Tibial nerve (tissue), 4 donors: Measurements from ENCODE around the gene PACSIN1.

Experiments used
- CTCF ChIP-seq, 5 experiments: fragments of 200-600 bp in 3 of 5; fragments of 450-650 bp in 2 of 5; sonication (generic) in 3 of 5; IDR thresholded peaks; one replicate each; pipeline ENCODE4 v1.5.1; 2016 to 2019; ENCODE audit warnings: antibody characterized with exemption in 5 of 5, mild to moderate bottlenecking in 3 of 5, moderate library complexity in 2 of 5
- EP300 ChIP-seq, 2 donors: sonication (generic); formaldehyde crosslinking; IDR thresholded peaks; one replicate each; pipeline ENCODE4 v1.6.1; 2017; ENCODE audit warnings: antibody characterized with exemption in 2 of 2, mild to moderate bottlenecking in 1 of 2
- POLR2A ChIP-seq, 2 donors: fragments of 450-650 bp; IDR thresholded peaks; one replicate each; pipeline ENCODE4 v1.6.1; 2017; ENCODE audit warnings: antibody characterized with exemption in 2 of 2, mild to moderate bottlenecking in 2 of 2, moderate library complexity in 2 of 2

- TF ChIP-seq CTCF (IDR thresholded peaks at IDR 0.05) = no peak
- no peak for TF ChIP-seq POLR2A (IDR thresholded peaks at IDR 0.05)
- no peak for TF ChIP-seq EP300 (IDR thresholded peaks at IDR 0.05)
These were observed 50.8 kb downstream of the PACSIN1 start for GRCh38 chr6:34516391-34517324.
